DLD1 (cell line): ENCODE measurements around the gene ELFN1.

Experiments
- in situ Hi-C: cut with HindIII; loops from 2 replicates; pipeline ENCODE4 v1.10.0; 2017; ENCODE audit warnings: low sequenced_read_pairs

ELFN1 gene

GRCh38 chr7:1641661-1642260 is 28.3 kb upstream of the ELFN1 start:
- in situ Hi-C loops = no loop called here

- in situ Hi-C loops = no loop called here
Measured at GRCh38 chr7:1642291-1642731, 27.8 kb upstream of the ELFN1 start.

GRCh38 chr7:1643270-1644092 is 26.6 kb upstream of the ELFN1 start:
- in situ Hi-C loops = no loop called here

- in situ Hi-C loops = no loop called here
Measured at GRCh38 chr7:1644341-1645070, 25.6 kb upstream of the ELFN1 start.

- in situ Hi-C loops = no loop called here
Measured at GRCh38 chr7:1645071-1645409, 25.0 kb upstream of the ELFN1 start.

- in situ Hi-C loops = no loop called here
Measured at GRCh38 chr7:1645476-1645875, 24.6 kb upstream of the ELFN1 start.

- in situ Hi-C loops = no loop called here
Measured at GRCh38 chr7:1646391-1646790, 23.7 kb upstream of the ELFN1 start.

GRCh38 chr7:1646957-1647891 is 22.9 kb upstream of the ELFN1 start:
- in situ Hi-C loops = no loop called here

GRCh38 chr7:1647961-1648672 is 22.0 kb upstream of the ELFN1 start:
- in situ Hi-C loops = no loop called here

- in situ Hi-C loops = no loop called here
Measured at GRCh38 chr7:1649751-1650326, 20.2 kb upstream of the ELFN1 start.

- in situ Hi-C loops = no loop called here
Measured at GRCh38 chr7:1650363-1651030, 19.6 kb upstream of the ELFN1 start.

GRCh38 chr7:1651031-1651446 is 19.0 kb upstream of the ELFN1 start:
- in situ Hi-C loops = no loop called here

- in situ Hi-C loops = no loop called here
Measured at GRCh38 chr7:1651891-1652290, 18.2 kb upstream of the ELFN1 start.

- in situ Hi-C loops = no loop called here
Measured at GRCh38 chr7:1653500-1653899, 16.6 kb upstream of the ELFN1 start.

- in situ Hi-C loops = no loop called here
Measured at GRCh38 chr7:1654111-1654510, 16.0 kb upstream of the ELFN1 start.

GRCh38 chr7:1654738-1655475 is 15.2 kb upstream of the ELFN1 start:
- in situ Hi-C loops = no loop called here

- in situ Hi-C loops = no loop called here
Measured at GRCh38 chr7:1659696-1660095, 10.4 kb upstream of the ELFN1 start.

GRCh38 chr7:1661461-1661860 is 8.6 kb upstream of the ELFN1 start:
- in situ Hi-C loops = no loop called here

- in situ Hi-C loops = no loop called here
Measured at GRCh38 chr7:1662101-1662500, 8.0 kb upstream of the ELFN1 start.
